IMR-90 (cell line): ENCODE results near the gene LILRB2.

Source experiments
- CEBPB ChIP-seq: IDR thresholded peaks from 2 replicates; pipeline ENCODE4 v1.6.1; 2012; ENCODE audit warnings: low read depth, low read length, improper control_type of control experiment
- CTCF ChIP-seq: conservative IDR thresholded peaks from 2 replicates; pipeline ENCODE4 v1.5.1; 2012; ENCODE audit warnings: mild to moderate bottlenecking, low read depth, low read length, improper control_type of control experiment
- ELK1 ChIP-seq: fragments of 150-350 bp; IDR thresholded peaks from 2 replicates; pipeline ENCODE4 v1.6.1; 2016; ENCODE audit warnings: low read depth, mild to moderate bottlenecking, low read length, moderate library complexity, borderline replicate concordance
- FOS ChIP-seq: fragments of 150-350 bp; IDR thresholded peaks from 2 replicates; pipeline ENCODE4 v1.6.1; 2016; ENCODE audit warnings: low read depth, low read length
- MAFK ChIP-seq: IDR thresholded peaks from 2 replicates; pipeline ENCODE4 v1.6.1; 2012; ENCODE audit warnings: low read depth, low read length, improper control_type of control experiment
- NFE2L2 ChIP-seq: fragments of 150-350 bp; IDR thresholded peaks from 2 replicates; pipeline ENCODE4 v1.6.1; 2016; ENCODE audit warnings: low read depth, mild to moderate bottlenecking, low read length
- POLR2A ChIP-seq: IDR thresholded peaks from 2 replicates; pipeline ENCODE4 v1.6.1; 2012; ENCODE audit warnings: mild to moderate bottlenecking, low read depth, low read length
- RAD21 ChIP-seq: IDR thresholded peaks from 2 replicates; pipeline ENCODE4 v1.6.1; 2012; ENCODE audit warnings: low read length, improper control_type of control experiment
- RCOR1 ChIP-seq: IDR thresholded peaks from 2 replicates; pipeline ENCODE4 v1.6.1; 2012; ENCODE audit warnings: mild to moderate bottlenecking, low read length, improper control_type of control experiment; ENCODE audit not compliant: insufficient replicate concordance
- RFX5 ChIP-seq: IDR thresholded peaks from 2 replicates; pipeline ENCODE4 v1.8.0; 2012; ENCODE audit warnings: low read depth, mild to moderate bottlenecking, low read length, moderate library complexity
- TF ChIP-seq, protein P1 (sequence below): fragments of 150-350 bp; IDR thresholded peaks from 2 replicates; pipeline ENCODE4 v1.6.1; 2017; ENCODE audit warnings: mild to moderate bottlenecking, antibody characterized with exemption, low read length, low read depth

GRCh38 chr19:54268936-54269335, 12.0 kb downstream of the LILRB2 start:
- TF ChIP-seq RAD21 (no peak), POLR2A (no peak), CTCF (no peak), RFX5 (no peak), RCOR1 (no peak), MAFK (no peak), ELK1 (no peak), CEBPB (no peak), FOS (no peak), NFE2L2 (no peak)
- TF ChIP-seq, protein P1, sequence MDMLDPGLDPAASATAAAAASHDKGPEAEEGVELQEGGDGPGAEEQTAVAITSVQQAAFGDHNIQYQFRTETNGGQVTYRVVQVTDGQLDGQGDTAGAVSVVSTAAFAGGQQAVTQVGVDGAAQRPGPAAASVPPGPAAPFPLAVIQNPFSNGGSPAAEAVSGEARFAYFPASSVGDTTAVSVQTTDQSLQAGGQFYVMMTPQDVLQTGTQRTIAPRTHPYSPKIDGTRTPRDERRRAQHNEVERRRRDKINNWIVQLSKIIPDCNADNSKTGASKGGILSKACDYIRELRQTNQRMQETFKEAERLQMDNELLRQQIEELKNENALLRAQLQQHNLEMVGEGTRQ = no peak
